ENCODE data around the gene PRDM16.

The PRDM16 gene

DNA sequence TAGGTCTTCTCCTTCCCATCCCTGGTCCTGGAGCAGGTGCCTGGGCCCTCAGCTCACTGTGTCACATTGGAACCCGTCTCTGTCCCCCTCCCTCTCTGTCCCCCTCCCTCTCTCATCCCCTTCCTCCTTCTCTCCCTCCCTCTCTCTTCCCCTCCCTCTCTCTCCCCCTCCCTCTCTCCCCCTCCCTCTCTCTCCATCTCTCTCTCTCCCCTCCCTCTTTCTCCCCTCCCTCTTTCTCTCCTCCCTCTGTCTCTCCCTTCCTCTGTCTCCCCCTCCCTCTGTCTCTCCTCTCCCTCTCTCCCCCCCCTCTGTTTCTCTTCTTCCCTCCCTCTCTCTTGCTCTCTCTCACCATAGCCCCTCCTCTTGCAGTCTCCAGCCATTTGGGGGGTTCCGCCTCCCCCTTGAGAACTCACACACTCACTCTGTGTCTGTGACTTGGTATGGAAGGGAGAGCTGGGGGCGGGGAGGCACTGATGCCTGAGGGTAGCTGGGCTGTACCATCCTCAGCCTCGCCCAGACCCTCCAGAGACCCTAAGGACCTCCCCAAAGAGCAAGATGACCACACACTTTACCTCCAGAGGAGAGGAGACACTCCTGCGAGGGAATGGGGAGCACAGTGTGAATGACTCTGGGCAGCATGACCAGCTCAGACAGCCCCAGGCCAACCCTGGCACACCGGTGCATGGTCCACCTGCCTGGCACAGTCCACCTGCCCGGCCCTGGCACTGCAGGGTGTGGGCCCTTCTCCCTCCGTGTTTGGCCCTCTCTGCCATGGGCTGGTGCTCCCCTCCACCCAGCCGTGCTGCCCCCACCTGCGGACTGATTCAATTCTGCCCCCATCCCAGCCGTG is 282.7 kb downstream of the PRDM16 start:
- no peak for DNase-seq

DNA sequence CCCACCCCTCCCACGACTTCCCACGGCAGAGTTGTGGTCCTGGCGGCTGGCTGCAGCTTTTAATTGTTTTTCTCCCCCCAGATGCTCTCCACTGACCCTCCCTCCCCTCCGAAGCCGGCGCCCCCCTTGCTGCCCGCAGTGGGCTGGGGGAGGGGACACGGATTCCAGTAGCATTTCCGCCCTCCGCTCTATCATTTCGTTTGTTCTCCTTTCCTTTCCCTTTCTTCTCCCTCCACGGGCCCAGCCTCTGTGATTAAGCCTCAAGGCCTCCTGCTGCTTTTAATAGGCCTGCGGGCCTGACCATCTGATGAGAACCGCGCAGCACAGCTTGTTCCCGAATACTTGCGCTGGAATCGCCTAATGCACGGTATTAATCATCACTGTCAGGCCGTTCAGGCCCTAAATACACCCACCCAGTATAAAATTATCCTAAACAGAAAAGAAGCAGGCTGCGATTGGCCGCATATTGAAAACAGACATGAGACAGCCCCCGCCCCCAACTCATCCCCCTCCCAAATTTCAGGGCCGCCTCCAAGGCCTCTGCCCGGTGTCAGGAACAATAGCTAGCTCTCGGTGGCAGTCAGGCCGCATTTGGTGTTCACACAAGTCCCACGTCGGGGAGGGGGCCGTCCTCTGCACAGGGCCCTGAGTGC is 283.4 kb downstream of the PRDM16 start:
- no peak for DNase-seq

DNA sequence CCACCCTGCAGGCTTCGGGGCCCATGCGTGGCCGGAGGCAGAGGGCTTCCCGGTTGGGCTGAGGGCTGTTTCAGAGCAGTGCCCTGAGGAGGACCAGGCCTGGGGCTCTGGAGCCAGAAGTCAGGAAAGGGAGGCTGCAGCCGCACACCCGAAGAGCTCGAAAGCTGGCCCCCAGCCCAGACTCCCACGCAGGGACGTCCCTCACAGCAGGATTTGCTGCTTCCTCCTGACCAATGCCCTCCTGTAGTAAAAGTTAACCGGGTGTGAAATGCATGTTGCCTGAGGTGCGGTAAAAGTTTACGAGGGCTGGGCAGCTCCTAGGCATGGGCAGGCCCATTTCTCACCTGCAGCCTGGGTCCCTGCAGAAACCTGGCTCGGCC is 283.9 kb downstream of the PRDM16 start:
- DNase-seq = no peak

DNA sequence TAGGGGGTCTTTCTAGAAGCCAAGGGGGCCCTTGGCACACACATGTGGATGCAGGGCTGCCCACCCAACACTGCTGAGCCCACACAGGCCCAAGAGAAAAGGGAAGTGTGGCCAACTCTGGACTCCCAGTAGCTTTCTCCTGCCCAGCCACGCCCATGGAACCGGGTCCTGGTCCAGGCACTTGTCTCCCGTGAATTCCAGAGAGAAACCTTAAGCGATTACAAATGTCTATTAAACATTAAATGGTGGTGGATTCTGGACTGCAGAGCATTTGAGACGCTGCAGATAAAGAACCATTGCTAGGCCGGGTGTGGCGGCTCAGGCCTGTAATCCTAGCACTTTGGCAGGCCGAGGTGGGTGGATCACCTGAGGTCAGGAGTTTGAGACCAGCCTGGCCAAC is 284.9 kb downstream of the PRDM16 start:
- no peak for DNase-seq

GRCh38 chr1:3355089-3355488 is 286.1 kb downstream of the PRDM16 start:
- no peak for DNase-seq

DNA sequence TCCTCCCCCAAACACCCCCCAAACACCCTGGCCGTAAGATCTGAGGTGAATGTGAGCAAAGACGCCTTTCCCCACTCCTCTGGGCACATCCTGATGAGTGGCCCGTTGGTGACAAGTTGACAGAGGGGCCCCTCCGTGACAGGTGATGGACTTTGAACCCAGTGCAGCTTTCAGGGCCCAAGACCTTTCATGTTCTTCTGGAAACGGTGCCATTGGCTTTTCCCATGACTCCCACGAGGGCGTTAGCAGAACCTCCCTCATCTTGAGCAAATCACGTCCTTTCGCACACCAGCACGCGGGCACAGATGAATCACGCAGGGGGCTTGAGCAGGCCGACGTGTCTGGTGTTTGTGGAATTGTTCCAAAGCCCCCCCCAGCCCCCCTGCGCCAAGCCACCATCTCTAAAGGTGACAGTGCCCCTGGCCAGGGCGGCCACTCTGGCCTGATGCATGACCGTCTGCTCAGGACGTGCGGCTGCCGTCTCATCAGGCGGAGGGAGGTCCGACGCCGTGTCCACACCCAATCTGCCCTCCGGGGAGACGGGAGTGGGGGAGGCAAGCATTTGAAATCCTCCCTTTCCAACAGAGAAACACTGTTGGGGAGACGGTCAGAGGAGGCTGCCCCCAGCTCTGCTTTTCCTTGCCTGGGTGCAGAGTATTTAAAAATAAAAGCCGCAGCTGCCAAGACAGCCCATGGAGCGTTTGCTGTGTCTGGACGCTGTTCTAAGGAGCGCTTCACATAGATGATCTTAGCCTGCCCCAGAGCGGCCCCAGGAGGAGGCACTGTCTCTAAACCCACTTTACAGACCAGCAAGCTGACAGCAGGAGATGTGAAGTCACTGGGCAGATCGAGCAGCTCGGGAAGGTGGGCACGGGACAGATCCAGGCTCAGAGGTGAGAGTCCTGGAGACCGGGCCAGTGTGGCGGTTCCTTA is 287.2 kb downstream of the PRDM16 start:
- DNase-seq = no peak

GRCh38 chr1:3356827-3357460 is 287.9 kb downstream of the PRDM16 start:
- DNase-seq = no peak

GRCh38 chr1:3357526-3358297 is 288.7 kb downstream of the PRDM16 start:
- no peak for DNase-seq

GRCh38 chr1:3359351-3359750 is 290.3 kb downstream of the PRDM16 start:
- DNase-seq = peak; percentile 39

GRCh38 chr1:3359756-3360440 is 290.9 kb downstream of the PRDM16 start:
- peak; percentile 39 for DNase-seq

GRCh38 chr1:3360646-3361257 is 291.7 kb downstream of the PRDM16 start:
- DNase-seq = no peak

GRCh38 chr1:3363023-3363422 is 294.0 kb downstream of the PRDM16 start:
- no peak for DNase-seq

DNA sequence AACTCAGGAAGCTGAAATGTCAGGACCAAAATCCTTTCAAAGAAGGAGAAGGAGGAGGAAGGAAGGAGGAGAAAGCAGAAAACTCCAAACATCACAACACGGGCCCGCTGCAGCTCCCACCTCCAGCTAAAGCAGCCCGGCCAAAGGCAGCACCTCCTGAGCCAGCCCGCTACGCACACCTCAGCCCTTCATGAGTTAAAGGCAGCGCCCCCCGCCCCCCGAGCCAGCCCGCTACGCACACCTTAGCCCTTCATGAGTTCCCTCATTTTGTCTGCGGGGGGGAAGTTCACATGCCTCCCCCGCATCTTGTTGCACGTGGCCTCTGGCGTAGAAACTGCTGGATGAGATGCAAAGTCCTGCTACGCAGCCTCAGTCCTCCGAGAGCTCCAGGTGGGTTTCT is 294.8 kb downstream of the PRDM16 start:
- DNase-seq = no peak

GRCh38 chr1:3364551-3364950 is 295.5 kb downstream of the PRDM16 start:
- no peak for DNase-seq

GRCh38 chr1:3364983-3365382 is 296.0 kb downstream of the PRDM16 start:
- no peak for DNase-seq

GRCh38 chr1:3365523-3366125 is 296.6 kb downstream of the PRDM16 start:
- DNase-seq = peak; percentile 46

GRCh38 chr1:3366126-3367051 is 297.4 kb downstream of the PRDM16 start:
- DNase-seq = no peak

- no peak for DNase-seq
Measured at GRCh38 chr1:3367376-3367775, 298.4 kb downstream of the PRDM16 start.

DNA sequence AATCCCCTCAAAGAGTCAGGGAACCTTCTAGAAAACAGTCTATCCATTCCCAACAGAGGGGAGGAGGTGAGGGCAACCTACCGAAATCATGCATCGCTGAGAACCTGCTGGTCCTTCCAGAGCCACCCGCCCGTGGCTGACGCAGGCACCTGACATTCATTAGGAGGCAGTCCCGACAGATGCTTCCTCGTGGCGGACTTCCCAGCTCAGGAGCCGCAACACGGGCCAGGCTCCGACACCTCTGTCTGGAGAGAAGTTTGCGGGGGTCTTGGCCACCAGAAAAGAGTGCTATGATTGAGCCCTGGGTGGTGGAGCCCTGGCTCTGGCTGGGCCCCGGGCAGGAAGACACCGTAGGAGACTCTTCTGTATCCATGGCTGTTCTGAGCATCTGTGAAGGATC is 299.1 kb downstream of the PRDM16 start:
- no peak for DNase-seq
